ENCODE measurements around the gene RIN3. TPM values are rescaled to one million over a fixed set of nuclear protein-coding genes. Genes with fewer than 3 reads are reported as not detected.

The RIN3 gene
- total RNA-seq, 6 experiments from 2014 or later, result 19.7 to 26.0 (median 24.6) TPM

GRCh38 chr14:92513966-92514843 lies 624 bp downstream of the RIN3 start:
- H3K9me3 Mint-ChIP-seq, result no peaks in the 10 kb centered on the region
- H3K4me1 Mint-ChIP-seq (ENCODE audit: low read depth), result peaks cover 38% of the 10 kb centered on the region
- H3K4me3 Mint-ChIP-seq, result peak overlapping the region; percentile 85
- TF ChIP-seq, protein P1, sequence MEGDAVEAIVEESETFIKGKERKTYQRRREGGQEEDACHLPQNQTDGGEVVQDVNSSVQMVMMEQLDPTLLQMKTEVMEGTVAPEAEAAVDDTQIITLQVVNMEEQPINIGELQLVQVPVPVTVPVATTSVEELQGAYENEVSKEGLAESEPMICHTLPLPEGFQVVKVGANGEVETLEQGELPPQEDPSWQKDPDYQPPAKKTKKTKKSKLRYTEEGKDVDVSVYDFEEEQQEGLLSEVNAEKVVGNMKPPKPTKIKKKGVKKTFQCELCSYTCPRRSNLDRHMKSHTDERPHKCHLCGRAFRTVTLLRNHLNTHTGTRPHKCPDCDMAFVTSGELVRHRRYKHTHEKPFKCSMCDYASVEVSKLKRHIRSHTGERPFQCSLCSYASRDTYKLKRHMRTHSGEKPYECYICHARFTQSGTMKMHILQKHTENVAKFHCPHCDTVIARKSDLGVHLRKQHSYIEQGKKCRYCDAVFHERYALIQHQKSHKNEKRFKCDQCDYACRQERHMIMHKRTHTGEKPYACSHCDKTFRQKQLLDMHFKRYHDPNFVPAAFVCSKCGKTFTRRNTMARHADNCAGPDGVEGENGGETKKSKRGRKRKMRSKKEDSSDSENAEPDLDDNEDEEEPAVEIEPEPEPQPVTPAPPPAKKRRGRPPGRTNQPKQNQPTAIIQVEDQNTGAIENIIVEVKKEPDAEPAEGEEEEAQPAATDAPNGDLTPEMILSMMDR (IDR thresholded peaks at IDR 0.05), result no peak
- DNase-seq, result no peak
- no peaks in the 10 kb centered on the region; the same call in 1 of the 2 replicates for H3K27me3 Mint-ChIP-seq (ENCODE audit: insufficient read depth)
- no peaks in the 10 kb centered on the region for H3K36me3 Mint-ChIP-seq (ENCODE audit: low read depth)
- H3K27ac Mint-ChIP-seq, result peak overlapping the region; percentile 73

DNA sequence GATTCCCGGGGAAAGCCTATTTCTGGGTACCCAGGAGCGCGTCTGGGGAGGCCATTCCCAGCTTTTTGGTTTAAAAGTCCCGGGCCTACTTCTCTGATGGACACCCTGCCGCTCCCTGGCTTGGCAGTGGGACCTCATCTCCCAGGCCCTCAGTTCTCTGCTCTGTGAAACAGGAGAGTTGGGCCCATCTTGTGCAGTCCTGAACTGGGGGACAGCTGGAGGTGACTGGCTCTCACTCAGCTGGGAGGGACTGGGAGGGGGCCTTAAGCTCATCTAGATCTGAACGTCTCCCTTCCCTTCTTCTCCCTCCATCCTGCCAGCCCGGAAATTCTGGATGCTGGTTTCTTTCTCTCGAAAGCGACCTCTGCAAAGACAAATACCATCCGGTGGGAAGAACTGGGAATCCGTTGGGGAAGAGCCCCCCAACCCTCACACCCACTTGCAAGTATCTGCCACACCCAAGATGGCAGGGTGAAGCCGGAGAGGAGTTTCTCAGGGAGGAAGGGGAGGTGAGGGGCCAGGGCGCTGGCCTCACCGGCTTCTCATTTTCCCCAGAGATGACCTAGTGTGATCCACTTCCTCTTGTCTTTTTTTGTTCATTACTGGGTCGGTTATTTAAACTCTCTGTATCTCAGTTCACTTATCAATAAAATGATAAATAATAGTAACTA lies 1.4 kb downstream of the RIN3 start:
- DNase-seq, result no peak
- TF ChIP-seq, protein P1 (IDR thresholded peaks at IDR 0.05), result no peak
- Mint-ChIP-seq H3K36me3 (ENCODE audit: low read depth) (no peaks in the 10 kb centered on the region), H3K27me3 (ENCODE audit: insufficient read depth) (no peaks in the 10 kb centered on the region; the same call in 1 of the 2 replicates), H3K4me3 (peak overlapping the region; percentile 85), H3K4me1 (ENCODE audit: low read depth) (peaks cover 38% of the 10 kb centered on the region), H3K9me3 (no peaks in the 10 kb centered on the region), H3K27ac (peak overlapping the region; percentile 18; the same call in 1 of the 2 replicates)

DNA sequence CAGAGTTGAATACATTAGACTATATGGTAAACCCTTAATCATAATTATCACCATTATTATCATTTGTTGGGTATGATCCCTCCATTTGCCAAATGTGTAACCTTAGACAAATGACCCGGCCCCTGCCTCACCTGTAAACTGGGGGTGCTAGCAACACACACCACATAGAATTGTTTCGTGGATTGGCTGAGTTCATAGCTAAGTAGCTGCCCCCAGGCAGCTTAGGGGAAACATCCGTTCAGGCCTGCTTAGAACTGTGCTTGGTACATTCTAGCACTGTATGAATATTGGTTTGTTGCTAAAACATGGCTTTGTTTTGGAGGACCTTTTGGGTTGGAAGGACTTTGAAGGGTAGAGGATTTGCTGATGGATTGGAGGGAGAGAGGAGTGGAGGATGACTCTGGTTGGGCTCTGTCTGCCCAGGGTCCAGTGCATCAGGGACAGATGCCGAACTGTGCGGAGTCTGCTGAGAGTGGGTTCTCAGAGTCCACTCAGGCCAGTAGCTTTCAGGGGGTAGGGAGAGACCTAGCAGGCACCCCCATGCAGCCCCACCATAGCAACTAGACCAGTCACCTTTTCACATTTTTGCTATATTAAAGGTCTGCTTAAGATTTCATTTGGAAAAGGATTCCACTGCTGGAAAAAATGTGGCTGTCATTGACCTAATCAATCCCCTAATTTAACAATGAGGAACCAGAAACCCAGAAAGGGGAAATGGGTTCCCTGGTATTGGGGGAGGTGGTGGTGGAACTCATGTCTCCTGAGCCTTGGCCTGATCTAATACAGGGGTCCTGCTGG lies 2.2 kb downstream of the RIN3 start:
- TF ChIP-seq, protein P1 (IDR thresholded peaks at IDR 0.05), result no peak
- Mint-ChIP-seq H3K4me1 (ENCODE audit: low read depth) (peaks cover 36% of the 10 kb centered on the region), H3K27me3 (ENCODE audit: insufficient read depth) (no peaks in the 10 kb centered on the region; the same call in 1 of the 2 replicates), H3K4me3 (peak overlapping the region; percentile 85; the same call in 1 of the 2 replicates), H3K36me3 (ENCODE audit: low read depth) (peaks cover under 1% of the 10 kb centered on the region), H3K27ac (no peak overlapping the region), H3K9me3 (no peaks in the 10 kb centered on the region)
- no peak for DNase-seq

DNA sequence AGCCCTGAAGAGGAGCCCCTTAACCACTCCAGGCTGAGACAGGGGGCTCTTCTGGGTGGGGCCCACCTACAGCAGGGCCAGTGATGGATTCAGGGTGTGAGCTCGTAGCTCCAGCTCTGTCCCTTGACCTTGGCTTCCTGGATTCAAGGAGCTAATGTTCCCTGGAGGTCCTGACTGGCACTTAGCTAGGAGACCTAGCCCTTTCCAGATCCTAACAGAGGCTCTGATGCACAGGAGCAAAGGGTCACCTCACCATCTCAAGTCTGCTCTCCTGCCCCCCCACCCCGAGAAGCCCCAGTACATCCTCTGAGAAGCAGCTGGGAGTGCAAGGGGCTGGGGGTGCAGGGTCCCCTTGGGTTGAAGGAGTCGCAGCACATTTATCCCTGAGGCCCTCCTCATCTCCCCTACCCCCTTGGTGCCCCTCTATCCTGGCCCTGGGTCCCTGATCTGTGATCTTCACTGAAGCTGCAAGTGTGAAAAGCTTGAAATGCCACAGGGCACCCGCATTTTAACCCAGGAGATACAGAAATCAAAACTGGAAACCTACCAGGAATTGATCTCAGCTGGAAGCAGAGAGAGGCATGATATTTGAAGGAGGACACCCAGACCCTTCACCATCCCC lies 2.9 kb downstream of the RIN3 start:
- no peaks in the 10 kb centered on the region; the same call in 1 of the 2 replicates for H3K27me3 Mint-ChIP-seq (ENCODE audit: insufficient read depth)
- TF ChIP-seq, protein P1 (IDR thresholded peaks at IDR 0.05), result no peak
- H3K4me3 Mint-ChIP-seq, result no peak overlapping the region
- no peak for DNase-seq
- H3K9me3 Mint-ChIP-seq, result no peaks in the 10 kb centered on the region
- no peak overlapping the region for H3K27ac Mint-ChIP-seq
- H3K36me3 Mint-ChIP-seq (ENCODE audit: low read depth), result peaks cover 8% of the 10 kb centered on the region
- peaks cover 28% of the 10 kb centered on the region for H3K4me1 Mint-ChIP-seq (ENCODE audit: low read depth)

Measured in HFFc6 (cell line).